HG03439 (cell line): ENCODE data around the gene GGN.

Source experiments
- ATAC-seq: cut with Tn5 transposase; IDR thresholded peaks from one replicate; pipeline ENCODE4 v1.9.1; 2021; ENCODE audit warnings: mild to moderate bottlenecking, moderate library complexity; ENCODE audit not compliant: unreplicated experiment

The GGN gene, protein sequence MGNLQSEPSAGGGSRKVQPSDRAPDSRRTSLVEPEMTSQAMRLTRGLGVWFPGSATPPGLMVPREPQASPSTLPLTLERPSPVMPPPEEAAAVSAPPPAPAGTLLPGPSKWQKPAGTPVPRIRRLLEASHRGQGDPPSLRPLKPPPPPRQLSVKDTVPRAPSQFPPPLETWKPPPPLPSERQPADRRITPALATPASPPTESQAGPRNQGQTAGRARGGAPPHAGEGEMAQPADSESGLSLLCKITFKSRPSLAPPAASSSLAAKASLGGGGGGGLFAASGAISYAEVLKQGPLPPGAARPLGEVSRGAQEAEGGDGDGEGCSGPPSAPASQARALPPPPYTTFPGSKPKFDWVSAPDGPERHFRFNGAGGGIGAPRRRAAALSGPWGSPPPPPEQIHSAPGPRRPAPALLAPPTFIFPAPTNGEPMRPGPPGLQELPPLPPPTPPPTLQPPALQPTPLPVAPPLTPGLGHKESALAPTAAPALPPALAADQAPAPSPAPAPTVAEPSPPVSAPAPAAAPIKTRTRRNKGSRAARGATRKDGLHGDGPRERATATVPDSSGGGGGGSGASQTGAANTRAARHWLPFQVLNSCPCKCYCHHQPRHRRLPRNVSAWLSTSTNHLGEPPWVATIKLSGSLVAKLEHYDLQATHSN

DNA sequence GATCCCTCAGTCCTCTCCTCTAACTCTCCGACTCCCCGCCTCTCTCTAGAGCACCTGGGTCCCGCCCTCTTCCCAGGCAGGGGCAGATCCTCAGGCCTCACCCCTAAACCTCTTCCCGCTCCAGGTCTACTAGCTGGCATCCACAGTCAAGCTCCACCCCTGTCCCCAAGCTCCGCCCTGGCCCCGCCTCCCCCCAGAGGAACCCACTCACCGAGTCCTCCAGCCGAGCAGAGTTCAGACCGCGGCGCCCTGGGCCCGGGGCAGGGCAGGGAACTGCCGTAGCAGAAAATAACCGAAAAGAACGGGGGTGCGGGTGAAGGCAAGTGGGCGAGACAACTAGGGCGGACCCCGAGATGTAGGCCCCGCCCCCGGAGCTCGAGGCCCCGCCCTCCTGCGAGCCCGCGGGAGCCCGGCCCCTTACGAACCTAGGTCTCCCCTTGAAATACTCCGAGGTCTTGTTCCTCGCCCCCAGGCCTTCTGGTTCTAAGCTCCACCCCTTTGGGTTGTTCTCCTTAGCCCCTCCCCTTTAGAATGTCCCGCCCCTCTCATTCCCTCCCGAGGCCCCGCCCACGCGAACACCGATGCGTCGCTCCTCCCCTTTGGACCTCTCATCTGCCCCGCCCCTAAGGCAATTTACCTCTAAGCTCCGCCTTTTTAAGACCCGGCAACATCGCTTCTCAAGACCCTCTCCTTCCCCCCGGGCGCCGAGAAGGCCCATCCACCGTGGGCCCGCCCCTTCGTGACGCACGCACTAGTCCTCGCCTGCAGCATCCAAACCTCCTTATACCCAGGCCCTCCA is at the start of gene GGN:
Gene GGN (minus strand): TSS at position 485 of the 799 bp plus-strand sequence. CDS start 773 bp downstream, outside the sequence.
- ATAC-seq, result peak; percentile 45

DNA sequence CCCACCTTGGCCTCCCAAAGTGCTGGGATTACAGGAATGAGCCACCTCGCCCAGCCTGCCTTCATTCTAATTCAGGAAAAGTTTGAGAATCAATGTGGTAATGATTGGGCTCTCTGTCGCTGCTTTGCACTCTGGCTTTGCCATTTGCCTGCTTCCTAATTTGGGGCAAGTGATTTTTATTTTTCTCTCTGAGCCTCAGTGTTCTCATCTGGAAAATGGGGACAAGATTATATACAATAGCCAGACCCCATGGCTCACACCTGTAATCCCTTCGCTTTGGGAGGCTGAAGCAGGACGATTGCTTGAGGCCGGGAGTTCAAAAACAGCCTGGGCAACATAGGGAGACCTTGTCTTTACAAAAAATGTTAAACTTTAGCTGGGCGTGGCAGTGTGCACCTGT is 49.5 kb upstream of the GGN start:
- no peak for ATAC-seq

GRCh38 chr19:38434549-38435051 is 46.8 kb upstream of the GGN start:
- no peak for ATAC-seq

DNA sequence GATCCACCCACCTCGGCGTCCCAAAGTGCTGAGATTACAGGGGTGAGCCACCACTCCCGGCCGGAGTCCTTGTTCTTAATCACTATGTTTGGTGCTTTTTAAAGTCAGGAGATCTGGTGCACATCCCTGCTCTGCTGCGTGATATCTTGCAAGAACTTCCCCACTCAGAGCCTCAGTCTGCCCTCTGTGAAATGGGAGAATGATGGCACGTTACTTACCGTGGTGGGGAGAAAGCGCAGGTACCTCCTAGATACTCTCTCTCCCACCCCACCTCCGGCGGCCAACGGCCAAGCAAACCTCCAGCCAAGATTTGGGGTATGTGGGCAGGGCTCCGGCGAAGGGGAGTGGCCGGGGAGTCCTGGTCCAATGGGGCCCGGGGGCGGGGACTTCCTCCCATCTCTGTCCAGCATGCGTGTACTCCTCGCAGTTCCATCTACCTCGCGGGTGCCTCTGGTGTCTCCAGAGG is 45.5 kb upstream of the GGN start, which contains the start of gene RYR1:
Gene RYR1 (plus strand): TSS at position 424 of the 466 bp plus-strand sequence. CDS start 139 bp downstream, outside the sequence.
- ATAC-seq, result no peak

DNA sequence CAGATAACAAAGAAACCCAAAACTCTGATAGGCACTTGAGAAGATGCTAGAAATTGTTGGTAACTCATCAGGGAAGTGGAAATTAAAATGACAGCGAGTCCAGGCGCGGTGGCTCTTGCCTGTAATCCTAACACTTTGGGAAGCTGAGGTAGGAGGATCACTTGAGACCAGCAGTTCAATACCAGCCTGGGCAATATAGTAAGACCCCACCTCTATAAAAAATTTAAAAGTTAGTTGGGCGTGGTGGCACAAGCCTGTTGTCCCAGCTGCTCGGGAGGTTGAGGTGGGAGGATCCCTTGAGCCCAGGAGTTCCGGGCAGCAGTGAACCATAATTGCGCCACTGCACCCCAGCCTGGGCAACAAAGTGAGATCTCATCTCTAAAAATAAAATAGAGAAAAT is 43.1 kb upstream of the GGN start:
- no peak for ATAC-seq

DNA sequence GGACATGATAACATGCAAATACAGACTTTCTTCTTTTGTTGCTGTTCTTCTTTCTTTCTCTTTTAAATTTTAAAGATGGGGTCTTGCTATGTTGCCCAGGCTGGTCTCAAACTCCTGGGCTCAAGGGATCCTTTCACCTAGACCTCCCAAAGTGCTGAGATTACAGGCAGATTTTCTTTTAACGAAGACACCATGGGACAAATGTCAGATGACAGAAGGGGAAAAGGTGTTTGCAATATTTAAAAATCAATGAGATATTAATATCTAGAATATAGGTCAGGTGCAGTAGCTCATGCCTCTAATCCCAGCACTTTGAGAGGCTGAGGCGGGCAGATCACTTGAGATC is 42.0 kb upstream of the GGN start:
- ATAC-seq, result no peak

GRCh38 chr19:38429055-38429810 is 41.4 kb upstream of the GGN start:
- ATAC-seq, result no peak

DNA sequence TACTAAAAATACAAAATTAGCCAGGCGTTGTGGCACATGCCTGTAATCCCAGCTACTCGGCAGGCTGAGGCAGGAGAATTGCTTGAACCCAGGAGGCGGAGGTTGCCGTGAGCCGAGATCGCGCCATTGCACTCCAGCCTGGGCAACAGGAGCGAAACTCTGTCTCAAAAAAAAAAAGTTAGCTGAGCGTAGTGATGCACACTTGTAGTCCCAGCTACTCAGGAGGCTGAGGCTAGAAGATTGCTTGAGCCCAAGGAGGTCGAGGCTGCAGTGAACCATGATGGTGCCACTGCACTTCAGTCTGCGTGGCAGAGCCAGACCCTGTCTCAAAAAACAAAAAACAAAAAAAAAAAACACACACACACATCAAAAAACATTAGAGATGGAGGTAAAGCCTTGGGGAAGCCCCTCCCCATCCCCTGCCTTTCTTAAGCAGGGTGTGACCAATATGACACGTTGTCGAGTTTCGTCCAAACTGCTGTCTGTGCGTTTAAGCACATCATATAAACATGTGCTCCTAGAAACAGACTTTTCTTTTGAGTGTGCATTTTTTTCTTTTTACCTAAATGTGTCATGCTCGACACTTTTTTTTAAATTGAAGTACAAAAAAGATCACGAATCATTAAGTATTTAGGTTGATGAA is 39.3 kb upstream of the GGN start:
- peak; percentile 71 for ATAC-seq

- no peak for ATAC-seq
Measured at GRCh38 chr19:38425810-38426466, 38.1 kb upstream of the GGN start, which contains the start of gene RASGRP4. Gene RASGRP4, minus strand, starts transcription at chr19:38426219. Its CDS starts 128 bp downstream, at chr19:38426091.

GRCh38 chr19:38425222-38425809 is 37.5 kb upstream of the GGN start:
- ATAC-seq, result no peak

DNA sequence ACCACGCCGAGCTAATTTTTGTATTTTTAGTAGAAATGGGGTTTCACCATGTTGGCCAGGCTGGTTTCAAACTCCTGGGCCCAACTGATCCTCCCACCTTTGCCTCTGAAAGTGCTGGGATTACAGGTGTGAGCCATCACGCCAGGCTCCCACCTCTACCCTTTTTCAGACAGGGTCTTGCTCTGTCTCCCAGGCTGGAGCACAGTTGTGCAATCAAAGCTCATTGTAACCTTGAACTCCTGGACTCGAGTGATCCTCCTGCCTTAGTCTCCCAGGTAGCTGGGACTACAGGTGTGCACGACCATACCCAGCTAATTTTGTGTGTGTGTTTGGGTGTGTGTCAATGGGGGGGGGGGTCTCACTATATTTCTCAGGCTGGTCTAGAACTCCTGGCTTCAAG is 36.4 kb upstream of the GGN start:
- ATAC-seq, result no peak

DNA sequence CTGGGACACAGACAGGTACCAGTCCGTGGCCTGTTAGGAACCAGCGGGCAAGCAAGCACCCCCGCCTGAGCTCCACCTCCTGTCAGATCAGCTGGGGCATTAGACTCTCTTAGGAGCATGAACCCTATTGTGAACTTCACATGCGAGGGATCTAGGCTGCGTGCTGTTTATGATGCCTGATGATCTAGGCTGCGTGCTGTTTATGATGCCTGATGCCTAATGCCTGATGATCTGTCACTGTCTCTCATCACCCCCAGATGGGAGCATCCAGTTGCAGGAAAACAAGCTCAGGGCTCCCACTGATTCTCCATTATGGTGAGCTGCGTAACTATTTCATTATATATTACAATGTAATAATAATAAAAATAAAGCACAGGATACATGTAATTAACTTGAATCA is 34.6 kb upstream of the GGN start:
- no peak for ATAC-seq

DNA sequence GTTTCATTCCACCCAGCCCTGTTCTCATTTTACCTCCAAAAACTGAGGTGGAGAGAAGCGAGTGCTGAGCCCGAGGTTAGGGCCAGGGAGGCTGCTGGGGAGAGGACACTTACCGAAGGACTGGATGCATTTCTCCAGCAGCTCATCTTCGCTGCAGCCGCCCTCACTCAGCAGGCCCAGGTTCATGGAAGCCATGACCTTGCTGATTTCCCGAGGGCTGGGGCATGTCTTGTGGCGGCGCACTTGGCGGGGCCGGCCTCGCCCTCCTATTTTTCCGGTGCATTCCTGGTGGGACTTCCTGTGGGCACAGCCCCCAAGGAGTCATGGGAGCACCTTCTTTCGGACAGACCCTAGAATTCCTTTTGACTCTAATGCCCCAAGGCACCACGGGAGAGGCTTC is 34.0 kb upstream of the GGN start:
- ATAC-seq, result no peak

DNA sequence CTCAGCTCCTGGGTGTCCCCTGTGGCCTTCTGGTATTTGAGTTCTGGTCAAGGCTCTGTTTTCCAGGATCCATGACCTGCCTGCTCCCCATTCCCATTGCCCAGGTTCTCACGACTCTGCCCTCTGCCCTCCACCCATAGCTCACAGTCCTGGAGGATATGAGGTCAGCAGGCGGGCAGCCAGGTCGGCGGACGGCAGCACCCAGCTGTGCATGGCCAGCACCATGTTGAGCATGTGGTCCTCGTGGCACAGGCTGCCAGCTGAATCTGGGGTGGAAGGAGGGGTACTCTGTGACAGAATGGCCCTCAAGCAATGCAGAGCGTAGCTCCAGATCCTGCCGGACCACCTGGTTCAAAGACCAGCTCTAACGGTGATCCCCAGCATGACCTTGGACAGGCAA is 33.1 kb upstream of the GGN start:
- no peak for ATAC-seq

GRCh38 chr19:38417544-38418506 is 30.0 kb upstream of the GGN start:
- no peak for ATAC-seq

DNA sequence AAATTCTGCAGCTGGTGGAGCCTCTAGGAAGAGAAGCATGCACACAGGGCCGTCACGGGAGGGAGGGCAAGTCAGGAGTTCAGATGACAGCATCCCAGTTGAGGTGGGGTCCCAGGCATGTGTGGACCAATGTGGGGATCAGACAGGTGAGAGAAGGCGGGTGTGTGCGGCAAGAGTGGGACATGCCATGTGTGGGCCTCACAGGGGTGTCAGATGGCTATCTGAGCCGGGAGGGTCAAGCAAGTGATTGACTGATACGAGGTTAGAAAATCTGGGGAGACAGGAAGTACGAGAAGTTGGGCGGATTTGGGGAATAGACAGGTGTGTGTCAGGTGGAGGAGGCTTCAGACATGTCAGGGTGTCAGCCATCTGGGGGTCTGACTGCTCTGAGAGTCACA is 29.3 kb upstream of the GGN start:
- ATAC-seq, result no peak

DNA sequence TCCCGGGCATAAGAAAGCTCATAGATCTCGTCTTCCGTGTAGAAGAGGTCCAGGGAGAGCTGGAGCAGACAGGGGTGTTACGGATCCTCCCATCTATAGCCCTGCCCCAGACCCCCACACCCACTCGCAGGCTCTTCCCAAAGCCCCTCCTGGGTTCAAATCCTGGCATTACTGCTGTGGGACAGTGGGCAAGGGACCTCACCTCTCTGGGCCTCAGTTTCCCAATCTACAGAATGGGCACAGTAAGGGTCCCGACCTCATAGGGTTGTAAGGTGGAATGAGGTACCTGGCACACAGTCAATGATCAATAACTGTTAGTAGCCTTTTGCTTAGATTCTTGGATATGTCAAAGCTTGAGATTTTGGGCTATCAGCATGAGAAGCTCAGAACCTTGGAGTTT is 25.6 kb upstream of the GGN start:
- ATAC-seq, result no peak

- ATAC-seq, result no peak
Measured at GRCh38 chr19:38412961-38413360, 25.1 kb upstream of the GGN start.
